Hepatocyte (in vitro differentiated cells): ENCODE results near the gene USP22.

ENCODE experiments used
- CTCF ChIP-seq: fragments of 200-600 bp; sonication (generic); IDR thresholded peaks from 2 replicates; pipeline ENCODE4 v1.5.1; 2016; ENCODE audit warnings: antibody characterized with exemption, mild to moderate bottlenecking; ENCODE audit not compliant: poor library complexity
- EZH2 ChIP-seq: fragments of 200-600 bp; sonication (generic); IDR thresholded peaks from 2 replicates; pipeline ENCODE4 v1.6.1; 2016; ENCODE audit warnings: antibody characterized with exemption, mild to moderate bottlenecking, borderline replicate concordance
- EZH2phosphoT487 ChIP-seq: fragments of 200-600 bp; sonication (generic); IDR thresholded peaks from one replicate; pipeline ENCODE4 v1.6.1; 2018; ENCODE audit warnings: antibody characterized with exemption, mild to moderate bottlenecking, low read depth, moderate library complexity; ENCODE audit not compliant: unreplicated experiment, severe bottlenecking

- TF ChIP-seq CTCF (no peak), EZH2 (no peak), EZH2phosphoT487 (no peak)
Measured at GRCh38 chr17:21003007-21003621, 39.7 kb downstream of the USP22 start.
